ENCODE results near the gene CTDSP1.

CTDSP1 gene

GRCh38 chr2:218399391-218400166 lies at the start of gene CTDSP1:
Gene CTDSP1, plus strand, starts transcription at chr2:218399868. Its CDS starts 223 bp downstream, at chr2:218400091.
- peak; percentile 81 to 84 for DNase-seq

GRCh38 chr2:218354045-218354444 lies 45.6 kb upstream of the CTDSP1 start:
- DNase-seq: no peak

GRCh38 chr2:218354850-218355443 lies 44.7 kb upstream of the CTDSP1 start:
- no peak for DNase-seq

GRCh38 chr2:218357236-218358177 lies 42.2 kb upstream of the CTDSP1 start:
- no peak for DNase-seq

- no peak for DNase-seq
Observed at GRCh38 chr2:218360453-218360852, 39.2 kb upstream of the CTDSP1 start.

GRCh38 chr2:218362606-218363005 lies 37.1 kb upstream of the CTDSP1 start:
- DNase-seq: no peak

GRCh38 chr2:218363736-218364135 lies 35.9 kb upstream of the CTDSP1 start:
- no peak for DNase-seq

GRCh38 chr2:218364196-218364595 lies 35.5 kb upstream of the CTDSP1 start:
- DNase-seq: no peak

- no peak for DNase-seq
Observed at GRCh38 chr2:218366621-218367414, 32.9 kb upstream of the CTDSP1 start.

- peak; percentile 56 to 62 for DNase-seq
Observed at GRCh38 chr2:218367415-218368149, 32.1 kb upstream of the CTDSP1 start.

- DNase-seq: no peak
Observed at GRCh38 chr2:218368150-218368528, 31.5 kb upstream of the CTDSP1 start.

- no peak for DNase-seq
Observed at GRCh38 chr2:218368621-218369153, 31.0 kb upstream of the CTDSP1 start.

- no peak for DNase-seq
Observed at GRCh38 chr2:218369330-218369729, 30.3 kb upstream of the CTDSP1 start.

GRCh38 chr2:218370410-218371063 lies 29.1 kb upstream of the CTDSP1 start:
- no peak for DNase-seq

- no peak for DNase-seq
Observed at GRCh38 chr2:218371983-218372350, 27.7 kb upstream of the CTDSP1 start.

- DNase-seq: no peak
Observed at GRCh38 chr2:218374795-218375194, 24.9 kb upstream of the CTDSP1 start.

GRCh38 chr2:218375212-218375611 lies 24.5 kb upstream of the CTDSP1 start:
- no peak for DNase-seq

GRCh38 chr2:218378053-218378452 lies 21.6 kb upstream of the CTDSP1 start:
- no peak for DNase-seq

- no peak for DNase-seq
Observed at GRCh38 chr2:218381916-218382366, 17.7 kb upstream of the CTDSP1 start, which contains the start of gene SLC11A1. Gene SLC11A1, plus strand, starts transcription at chr2:218382273. Its CDS starts 96 bp downstream, at chr2:218382369.

GRCh38 chr2:218382785-218383184 lies 16.9 kb upstream of the CTDSP1 start:
- no peak for DNase-seq

Measured in stimulated activated CD4-positive, alpha-beta T cell treated with anti-CD3 and anti-CD28 coated beads, Interleukin-2, amount 100 ng/mL, for 48 hours (primary cell).